Amniotic epithelial cell (primary cell): Measurements from ENCODE around the gene ZNF771.
A peak's percentile ranks its signal among the peaks of the same experiment; 100 is the strongest.
"Not testable (repeated sequence)": the region's sequence is repeated elsewhere in the genome, so short reads cannot be mapped to it uniquely, and the experiment has no call there.

Experiments
- DNase-seq: peaks from one replicate; pipeline ENCODE4 v3.0.0-alpha.2; 2010; ENCODE audit warnings: low read depth

The ZNF771 gene

DNA sequence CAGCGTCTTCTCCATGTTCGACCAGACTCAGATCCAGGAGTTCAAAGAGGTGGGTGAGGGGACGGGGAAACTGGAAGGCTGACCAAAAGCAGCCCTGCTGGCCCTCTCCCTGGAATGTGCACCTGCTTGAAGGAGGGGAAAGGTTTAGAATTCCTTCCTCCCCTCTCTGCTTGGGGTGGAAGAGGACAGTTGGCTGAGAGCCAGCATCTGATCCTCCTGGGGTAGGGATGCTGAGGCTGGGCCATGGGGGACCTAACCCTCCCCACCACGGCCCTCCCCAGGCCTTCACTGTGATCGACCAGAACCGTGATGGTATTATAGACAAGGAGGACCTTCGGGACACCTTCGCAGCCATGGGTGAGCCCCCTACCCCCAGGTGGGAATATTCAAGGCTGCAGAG, 31.5 kb upstream of the ZNF771 start:
- DNase-seq: no peak

DNA sequence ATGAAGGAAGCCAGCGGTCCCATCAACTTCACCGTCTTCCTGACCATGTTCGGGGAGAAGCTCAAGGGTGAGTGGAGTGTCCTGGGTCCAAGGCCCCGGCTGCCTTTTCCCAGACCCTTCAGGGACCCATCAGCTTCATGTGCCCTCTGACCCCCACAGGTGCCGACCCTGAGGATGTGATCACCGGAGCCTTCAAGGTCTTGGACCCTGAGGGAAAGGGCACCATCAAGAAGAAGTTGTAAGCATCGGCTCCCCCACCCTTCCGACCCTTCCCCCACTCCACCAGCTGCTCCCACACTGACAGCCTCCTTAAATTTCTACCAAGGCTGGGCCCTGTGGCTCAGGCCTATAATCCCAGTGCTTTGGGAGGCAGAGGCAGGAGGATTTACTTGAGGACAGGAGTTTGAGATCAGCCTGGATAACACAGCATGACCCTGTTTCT, 30.9 kb upstream of the ZNF771 start:
- DNase-seq: no peak

DNA sequence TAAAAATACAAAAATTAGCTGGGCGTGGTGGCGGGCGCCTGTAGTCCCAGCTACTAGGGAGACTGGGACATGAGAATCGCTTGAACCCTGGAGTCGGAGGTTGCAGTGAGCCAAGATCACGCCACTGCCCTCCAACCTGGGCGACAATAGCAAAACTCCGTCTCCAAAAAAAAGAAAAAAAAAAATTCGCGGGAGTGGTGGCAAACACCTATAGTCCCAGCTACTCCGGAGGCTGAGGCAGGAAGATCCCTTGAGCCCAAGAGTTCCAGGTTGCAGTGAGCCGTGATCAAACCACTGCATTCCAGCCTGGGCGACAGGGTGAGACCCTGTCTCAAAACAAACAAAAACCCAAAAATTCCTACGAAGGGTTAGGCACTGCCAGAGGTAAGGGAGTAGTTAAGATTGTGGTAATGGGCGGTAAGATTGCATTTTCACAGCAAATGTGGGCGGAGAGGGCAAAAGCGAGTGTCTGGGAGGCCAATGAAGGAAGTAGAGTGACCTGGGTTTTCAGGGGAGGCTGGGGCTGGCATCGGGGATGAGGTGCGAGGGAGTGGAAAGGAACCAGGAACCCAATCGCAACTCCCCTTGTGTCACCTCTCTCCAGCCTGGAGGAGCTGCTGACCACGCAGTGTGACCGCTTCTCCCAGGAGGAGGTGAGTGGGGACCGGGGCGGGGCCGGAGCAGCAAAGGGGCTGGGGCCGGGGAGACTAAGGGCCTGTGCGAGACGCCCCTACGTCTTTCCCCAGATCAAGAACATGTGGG, 30.2 kb upstream of the ZNF771 start:
- DNase-seq: no peak

DNA sequence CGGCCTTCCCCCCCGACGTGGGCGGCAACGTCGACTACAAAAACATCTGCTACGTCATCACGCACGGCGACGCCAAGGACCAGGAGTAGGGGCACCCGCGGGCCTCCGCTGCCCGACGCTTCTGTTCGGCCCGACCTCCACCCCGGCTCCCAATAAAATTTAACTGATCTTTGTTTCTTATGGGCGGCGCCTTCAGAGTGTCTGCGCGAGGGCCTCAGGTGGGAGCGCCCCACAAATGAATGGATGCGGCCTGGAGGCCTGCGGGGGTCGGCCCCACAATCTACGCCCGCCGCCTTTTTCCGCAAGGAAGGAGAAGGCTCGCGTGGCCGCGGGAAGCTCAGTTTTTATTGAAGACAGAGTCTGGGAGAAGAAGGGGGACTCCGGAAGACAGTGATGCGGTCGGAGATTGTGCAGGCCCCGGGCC, 29.6 kb upstream of the ZNF771 start:
- peak; percentile 86 for DNase-seq

DNA sequence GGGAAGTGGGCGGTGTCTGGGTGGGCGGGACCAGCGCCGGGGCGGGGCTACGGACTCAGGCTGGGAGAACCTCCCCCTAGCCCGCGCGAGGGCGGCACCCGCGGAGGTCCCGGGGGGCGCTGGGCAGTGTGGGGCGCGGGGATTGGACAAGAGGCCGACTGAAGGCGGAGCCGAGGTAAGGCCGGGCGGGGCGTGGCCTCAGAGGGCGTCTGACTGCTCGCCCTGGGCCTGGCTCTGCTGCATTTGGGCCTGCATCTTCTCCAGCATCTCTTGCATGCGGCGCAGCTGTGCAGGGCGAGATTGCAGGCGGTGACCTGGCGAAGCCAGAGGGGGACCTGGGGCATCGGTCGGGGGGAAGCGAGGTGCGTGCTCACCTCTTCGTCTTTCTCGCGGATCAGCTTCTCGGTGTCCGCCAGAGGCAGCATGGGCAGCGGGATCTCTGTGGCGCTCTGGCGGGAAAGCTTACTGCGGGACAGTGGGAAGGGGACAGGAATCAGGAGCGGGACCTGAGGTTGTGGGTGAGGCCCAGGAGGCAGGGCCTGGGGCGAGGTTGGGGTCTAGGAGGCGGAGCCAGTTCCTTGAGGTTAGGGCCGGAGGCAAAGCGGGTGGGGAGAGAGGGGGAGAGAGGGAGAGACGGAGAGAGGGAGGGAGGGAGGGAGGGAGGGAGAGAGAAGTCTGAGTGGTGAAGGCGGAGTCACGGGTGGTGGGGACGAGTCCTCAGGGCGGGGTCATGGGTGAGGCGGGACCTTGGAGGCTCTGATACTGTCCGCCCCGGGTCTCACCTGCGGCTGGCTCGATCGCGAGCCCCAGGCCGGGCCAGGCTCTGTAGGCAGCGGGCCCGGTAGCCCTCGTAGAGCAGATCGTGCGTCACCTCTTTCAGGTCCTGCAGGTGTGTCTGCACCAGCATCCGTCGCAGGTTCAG, 28.9 kb upstream of the ZNF771 start:
- peak; percentile 95 for DNase-seq

DNA sequence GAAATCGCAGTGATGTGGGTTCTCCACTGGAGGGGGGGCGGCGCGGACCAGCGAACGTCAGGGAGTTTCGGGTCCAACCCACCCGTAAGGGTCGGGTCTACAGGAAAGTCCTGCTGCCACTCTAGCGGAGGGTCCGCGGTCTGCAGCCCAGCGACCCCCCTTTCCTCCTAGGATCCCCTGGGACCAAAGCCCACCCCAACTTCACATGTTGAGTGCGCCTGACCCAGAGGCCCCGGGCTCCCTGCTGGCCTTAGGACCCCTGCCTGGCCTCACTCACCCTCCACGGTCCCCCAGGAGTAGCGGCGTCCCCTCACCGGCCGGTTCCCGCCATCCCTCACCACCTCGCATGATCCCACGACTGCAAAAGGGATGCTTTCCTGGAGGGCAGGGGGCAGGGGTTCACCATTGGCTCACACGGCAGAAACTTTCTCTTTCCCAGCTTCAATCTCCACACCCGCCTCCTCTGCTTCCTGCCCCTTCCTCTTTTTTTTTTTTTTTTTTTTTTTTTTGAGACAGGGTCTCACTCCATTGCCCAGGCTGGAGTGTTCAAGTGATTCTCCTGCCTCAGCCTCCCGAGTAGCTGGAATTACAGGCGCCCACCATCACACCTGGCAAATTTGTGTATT, 28.1 kb upstream of the ZNF771 start:
- no peak for DNase-seq

DNA sequence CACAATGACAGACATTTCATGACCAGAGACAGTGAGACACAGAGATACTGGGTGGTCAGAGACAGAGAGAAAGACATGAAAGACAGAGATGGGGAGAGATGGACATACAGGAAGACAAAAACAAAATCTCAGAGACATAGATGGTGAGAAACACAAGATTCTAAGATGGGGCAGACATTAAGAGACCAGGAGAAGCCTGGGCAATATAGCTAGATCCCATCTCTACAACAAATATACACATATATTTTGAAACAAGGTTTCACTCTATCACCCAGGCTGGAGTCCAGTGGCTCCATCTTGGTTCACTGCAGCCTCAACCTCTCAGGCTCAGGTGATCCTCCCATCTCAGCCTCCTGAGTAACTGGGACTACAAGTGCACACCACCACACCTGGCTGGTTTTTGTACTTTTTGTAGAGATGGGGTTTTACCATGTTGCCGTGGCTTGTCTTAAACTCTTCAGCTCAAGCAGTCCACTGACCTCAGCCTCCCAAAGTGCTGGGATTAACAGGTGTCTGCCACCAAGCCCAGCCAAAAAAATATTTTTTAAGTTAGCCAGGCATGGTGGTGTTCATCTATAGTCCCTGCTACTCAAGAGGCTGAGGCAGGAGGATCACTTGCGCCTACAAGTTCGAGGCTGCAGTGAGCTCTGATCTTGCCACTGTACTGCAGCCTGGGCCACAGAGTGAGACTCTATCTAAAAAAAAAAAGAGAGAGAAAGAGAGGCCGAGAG, 27.2 kb upstream of the ZNF771 start:
- DNase-seq: no peak

DNA sequence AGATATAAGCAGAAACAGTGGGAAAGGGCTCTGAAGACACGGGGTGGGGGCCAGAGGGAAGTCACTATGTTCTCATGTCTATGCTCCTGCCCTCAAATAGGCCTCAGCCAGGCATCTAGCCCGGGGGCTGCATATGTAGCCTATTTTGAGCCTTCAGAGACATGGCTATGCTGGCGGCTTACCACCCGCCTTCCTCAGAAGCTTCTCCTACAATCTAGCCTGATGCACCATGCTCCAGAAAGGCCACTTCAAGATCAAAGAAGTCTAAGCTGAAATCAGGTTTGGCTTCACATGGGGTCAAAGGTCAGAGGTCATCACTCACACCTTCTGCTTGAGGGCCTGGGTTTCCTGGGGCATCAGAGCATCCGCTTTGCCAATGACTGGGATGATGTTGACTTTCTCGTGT, 26.6 kb upstream of the ZNF771 start:
- DNase-seq: no peak

DNA sequence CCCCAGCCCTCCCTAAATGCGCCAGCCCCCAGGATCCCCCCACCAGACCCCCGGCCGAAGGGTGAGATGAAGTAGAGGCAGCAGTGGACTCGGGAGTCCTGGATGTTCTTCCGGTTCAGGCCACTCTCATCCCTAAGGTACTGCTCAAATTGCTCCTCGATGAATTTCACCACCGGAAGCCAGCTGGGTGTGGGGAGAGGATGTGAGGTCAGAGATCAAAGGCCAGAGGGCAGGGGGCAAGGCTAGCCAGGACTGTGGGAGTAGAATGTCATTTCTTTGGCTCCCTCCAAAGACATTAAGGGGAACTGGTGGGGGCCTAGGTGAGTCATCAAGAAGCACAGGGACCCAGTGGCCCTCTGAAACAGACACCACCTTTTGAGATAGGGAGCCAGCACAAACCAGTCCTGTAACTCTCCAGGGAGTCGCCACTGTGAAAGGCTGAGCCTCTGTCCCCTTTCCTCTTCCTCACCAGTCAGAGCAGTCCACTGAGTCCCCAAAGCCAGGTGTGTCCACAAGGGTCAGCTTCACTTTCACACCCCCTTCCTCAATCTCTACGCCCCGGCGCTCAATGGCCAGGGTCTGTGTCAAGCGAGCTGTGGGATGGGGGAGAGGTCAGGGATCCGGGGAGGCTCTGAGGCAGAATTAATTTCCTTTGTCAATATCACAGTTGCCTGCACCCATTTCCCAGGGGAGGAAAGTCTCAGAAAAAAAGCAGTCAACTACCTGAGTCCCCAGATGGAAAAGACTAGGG, 25.9 kb upstream of the ZNF771 start:
- no peak for DNase-seq

DNA sequence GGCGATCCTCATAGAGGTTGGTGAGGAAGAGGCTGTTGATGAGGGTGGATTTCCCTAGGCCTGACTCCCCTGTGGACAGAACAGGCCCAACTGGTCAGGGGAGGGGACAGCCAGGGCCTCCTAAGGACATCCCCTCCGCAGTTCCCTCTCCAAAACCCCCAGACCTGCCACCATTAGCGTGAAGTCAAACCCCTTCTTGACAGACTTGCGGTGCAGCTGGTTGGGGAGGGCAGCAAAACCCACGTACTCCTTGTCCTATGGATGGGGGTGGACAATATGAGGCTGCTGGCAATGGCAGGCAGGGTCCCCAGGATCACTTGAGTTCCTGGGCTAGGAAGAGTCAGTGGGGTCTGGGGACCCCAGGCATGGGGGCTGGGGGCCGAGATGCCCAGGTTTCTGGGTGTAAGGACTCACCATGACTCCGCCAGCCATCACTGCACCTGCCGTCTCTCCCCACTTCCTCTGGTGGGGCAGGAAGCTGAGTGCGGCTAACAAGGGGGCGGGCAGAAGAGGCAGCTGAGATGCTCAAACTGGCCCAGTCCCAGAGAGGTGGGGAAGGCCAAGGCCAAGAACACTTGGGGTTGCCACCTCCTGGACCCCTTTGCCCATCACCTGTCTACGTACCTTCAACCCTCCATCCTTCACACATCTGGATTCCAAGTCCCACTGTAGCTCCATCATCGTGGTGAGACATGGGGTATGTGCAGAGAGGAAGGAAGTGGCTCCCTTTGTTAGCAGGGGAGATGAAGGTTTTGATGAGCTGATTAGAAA, 25.1 kb upstream of the ZNF771 start, which contains the start of gene SEPTIN1:
SEPTIN1 (minus strand) TSS at position 451 of the 771 bp plus-strand sequence; CDS start at position 432, 19 bp downstream.
- no peak for DNase-seq

DNA sequence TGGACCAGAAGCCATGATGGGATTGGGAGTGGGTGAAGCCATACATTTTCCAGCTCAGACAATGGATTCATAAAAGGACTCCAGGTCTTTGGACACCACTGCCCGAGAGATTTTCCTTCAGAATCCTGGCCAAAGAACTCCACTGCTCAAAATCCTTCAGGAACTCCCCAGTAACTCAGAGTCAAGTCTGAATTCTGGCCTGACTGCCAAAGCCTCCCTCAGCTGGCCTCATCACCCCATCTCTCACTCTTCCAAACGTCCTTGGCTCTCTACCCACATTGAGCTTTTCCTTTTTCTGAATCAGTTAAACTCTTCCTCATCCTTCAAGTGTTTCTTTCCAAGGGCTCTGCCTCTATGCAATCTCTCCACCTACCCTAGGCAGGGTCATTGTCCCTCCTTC, 23.9 kb upstream of the ZNF771 start:
- no peak for DNase-seq

DNA sequence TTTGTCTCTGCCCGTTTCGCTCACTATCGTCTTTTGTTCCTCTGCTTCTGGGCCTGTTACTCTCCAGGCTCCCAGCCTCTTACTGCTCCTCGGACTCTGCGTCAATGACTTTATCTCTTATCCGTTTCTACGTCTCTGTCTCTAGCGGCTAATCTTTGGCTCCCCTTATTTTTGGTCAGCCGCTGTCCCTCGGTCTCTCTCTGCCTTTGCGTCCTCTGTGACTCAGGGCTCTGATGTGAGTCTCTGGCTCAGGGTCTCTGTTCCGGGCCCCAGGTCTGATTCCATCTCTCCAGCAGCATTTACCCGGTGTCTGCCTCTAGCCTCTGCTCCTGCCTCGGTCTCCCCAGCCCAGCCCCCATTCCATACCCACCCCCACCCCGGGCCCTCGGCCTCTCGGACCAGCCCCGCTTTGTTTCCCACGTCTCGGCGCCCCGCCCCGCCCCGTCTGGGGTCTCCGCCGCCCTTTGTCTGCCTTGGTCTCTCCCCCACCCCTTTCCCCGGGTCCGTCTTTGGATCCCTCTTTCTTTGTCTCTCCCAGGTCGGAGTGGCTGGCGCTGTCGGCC, 12.7 kb upstream of the ZNF771 start:
- DNase-seq: peak; percentile 22

DNA sequence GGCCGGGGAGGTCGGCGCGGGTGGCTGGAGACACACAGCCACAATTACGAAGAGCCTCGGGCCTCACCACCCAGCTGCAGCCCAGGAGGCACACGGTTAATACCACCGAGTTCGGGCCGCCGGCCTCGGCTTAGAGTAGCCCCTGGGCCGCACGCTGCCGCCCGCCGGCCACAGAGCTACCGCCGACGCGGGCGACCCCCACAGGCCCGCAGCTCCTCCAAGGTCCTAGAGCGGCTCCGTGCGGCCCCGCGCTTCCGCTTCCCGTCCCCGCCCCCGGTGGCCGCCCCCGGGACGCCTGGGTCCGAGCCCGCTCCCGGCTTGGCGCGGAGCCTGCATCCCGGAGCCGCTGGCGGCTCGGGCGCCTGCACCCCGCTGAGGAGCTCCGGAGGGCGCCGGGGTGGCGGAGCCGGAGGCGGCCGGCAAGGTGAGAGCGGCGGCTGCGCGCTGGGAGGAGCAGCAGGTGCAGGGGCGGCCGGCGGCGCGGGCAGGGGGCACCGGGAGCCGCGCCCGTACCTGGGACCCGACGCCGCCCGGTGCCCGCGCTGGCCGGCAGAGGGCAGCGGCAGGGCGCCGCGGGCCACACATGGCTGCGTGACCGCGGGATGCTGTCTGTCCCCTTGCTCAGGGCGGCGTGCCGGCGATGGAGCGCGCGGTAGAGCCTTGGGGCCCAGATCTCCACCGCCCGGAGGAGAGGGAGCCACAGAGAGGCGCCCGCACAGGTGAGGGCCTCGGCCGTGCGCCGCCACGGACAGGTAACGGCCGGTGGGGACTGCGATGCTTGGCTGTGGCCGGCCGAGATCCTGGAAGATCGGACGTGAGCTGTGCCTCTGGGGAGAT, 12.0 kb upstream of the ZNF771 start, which contains the start of gene ZNF48:
ZNF48 (plus strand) TSS at position 266 of the 837 bp plus-strand sequence; CDS start at position 641, 375 bp downstream.
- peak; percentile 92 for DNase-seq

DNA sequence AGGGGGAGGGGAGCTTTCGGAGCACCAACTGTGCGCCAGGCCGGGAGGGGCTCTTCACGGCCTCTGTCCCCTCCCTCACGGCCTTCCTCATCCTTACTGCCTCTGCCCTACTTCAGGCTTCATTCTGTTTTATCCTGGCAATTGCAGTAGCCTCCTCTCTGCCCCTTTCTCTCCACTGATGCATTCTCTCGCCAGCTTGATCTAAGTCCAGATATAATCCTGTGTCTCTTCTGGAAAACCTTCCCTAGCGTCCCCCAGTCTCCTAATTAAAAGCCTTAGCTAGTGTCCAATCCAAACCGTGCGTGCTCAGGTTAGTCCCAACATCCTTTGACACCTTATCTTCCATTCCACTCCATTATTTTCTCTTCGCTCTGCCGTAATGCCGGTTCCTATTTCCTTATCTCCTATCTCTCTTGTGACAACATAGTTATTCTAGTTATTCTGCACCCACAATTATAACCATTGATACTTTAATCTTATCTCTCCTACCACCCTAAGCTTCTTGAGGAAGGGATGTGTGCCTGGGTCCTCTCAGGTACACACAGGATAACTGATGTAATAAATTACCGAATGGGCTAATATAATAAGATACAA, 11.3 kb upstream of the ZNF771 start:
- DNase-seq: no peak

DNA sequence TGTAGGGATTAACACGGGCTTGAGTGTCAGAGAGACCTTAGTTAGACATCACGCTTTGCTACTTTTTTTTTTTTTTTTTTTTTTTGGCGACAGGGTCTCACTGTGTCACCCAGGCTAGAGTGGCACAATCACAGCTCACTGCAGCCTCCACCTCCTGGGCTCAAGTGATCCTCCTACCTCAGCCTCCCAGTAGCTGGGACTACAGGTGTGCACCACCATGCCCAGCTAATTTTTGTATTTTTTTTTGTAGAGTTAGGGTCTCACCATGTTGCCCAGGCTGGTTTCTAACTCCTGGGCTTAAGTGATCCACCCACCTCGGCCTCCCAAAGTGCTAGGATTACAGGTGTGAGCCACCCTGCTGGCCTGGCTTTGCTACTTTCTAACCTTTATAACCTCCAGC, 10.8 kb upstream of the ZNF771 start:
- DNase-seq: not testable (repeated sequence)

DNA sequence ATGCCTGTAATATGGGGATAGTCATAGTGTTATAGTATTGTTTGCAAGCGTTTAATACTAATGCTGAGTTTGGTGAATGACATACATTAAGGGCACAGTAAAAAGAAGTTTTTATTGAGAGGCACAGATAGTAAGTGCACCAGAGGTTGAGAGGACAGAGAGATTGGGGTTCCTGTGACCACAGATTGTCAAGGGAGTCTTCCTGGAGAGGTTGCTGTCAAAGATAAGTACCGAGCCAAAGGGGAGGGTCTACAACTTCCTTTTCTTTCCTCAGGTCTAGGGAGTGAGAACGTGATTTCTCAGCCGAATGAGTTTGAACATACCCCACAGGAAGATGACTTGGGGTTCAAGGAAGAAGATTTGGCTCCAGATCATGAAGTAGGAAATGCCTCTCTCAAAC, 10.3 kb upstream of the ZNF771 start:
- DNase-seq: no peak

DNA sequence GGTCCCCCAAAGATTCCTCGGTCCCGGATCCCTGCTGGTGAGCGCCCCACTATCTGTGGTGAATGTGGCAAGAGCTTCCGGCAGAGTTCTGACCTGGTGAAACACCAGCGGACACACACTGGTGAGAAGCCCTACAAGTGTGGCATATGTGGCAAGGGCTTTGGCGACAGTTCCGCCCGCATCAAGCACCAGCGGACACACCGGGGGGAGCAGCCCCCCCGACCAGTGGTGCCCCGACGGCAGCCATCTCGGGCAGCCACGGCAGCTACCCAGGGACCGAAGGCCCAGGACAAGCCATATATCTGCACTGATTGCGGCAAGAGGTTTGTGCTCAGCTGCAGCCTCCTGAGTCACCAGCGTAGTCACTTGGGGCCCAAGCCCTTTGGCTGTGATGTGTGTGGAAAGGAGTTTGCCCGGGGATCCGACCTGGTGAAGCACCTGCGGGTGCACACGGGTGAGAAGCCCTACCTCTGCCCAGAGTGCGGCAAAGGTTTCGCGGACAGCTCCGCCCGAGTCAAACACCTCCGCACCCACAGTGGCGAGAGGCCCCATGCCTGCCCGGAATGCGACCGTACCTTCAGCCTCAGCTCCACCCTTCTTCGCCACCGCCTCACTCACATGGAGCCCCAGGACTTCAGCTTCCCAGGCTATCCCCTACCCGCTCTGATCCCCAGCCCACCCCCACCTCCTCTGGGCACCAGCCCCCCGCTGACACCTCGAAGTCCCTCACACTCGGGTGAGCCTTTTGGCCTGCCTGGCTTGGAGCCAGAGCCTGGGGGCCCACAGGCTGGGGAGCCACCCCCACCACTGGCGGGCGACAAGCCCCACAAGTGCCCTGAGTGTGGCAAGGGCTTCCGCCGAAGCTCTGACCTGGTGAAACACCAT, 9.4 kb upstream of the ZNF771 start:
- DNase-seq: no peak
